ENCODE results near the gene TRAF7. TPM values are rescaled to one million over a fixed set of nuclear protein-coding genes. Genes with fewer than 3 reads are reported as not detected.

Gene TRAF7
- polyA plus RNA-seq, 3 donors: 5.9 to 41.9 (median 6.7) TPM

DNA sequence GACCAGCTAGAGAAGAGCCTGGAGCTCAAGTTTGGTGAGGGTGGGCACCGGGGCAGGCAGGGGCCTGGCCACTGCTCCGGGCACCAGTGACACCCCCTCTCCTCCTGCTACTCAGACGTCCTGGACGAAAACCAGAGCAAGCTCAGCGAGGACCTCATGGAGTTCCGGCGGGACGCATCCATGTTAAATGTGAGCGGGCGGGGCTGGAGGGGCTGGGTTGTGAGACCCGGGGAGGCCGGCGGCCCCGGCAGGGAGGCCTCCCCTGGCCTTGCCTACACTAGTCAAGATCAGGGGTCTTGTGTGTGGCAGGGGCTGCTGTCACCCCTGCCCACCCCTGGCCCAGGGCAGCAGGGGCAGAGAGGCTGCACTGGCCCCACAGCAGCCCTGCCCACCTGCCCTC is 17.8 kb downstream of the TRAF7 start:
- TF ChIP-seq, protein P1, sequence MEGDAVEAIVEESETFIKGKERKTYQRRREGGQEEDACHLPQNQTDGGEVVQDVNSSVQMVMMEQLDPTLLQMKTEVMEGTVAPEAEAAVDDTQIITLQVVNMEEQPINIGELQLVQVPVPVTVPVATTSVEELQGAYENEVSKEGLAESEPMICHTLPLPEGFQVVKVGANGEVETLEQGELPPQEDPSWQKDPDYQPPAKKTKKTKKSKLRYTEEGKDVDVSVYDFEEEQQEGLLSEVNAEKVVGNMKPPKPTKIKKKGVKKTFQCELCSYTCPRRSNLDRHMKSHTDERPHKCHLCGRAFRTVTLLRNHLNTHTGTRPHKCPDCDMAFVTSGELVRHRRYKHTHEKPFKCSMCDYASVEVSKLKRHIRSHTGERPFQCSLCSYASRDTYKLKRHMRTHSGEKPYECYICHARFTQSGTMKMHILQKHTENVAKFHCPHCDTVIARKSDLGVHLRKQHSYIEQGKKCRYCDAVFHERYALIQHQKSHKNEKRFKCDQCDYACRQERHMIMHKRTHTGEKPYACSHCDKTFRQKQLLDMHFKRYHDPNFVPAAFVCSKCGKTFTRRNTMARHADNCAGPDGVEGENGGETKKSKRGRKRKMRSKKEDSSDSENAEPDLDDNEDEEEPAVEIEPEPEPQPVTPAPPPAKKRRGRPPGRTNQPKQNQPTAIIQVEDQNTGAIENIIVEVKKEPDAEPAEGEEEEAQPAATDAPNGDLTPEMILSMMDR (IDR thresholded peaks at IDR 0.05): no peak
- H3K4me2 ChIP-seq (replicated peaks; ENCODE audit: extremely low read depth, low read length, poor library complexity, severe bottlenecking): no peak overlapping the region
- no peaks in the 10 kb centered on the region for H3K27me3 ChIP-seq (ENCODE audit: control insufficient read depth in 2 of 2, insufficient read depth in 2 of 2, low read length in 2 of 2)
- no peak overlapping the region for H3K4me3 ChIP-seq (replicated peaks in 1 of 3; ENCODE audit: low read depth in 2 of 3, low read length in 3 of 3)
- no peak overlapping the region for H3K27ac Mint-ChIP-seq
- H3K9ac ChIP-seq (ENCODE audit: insufficient read depth, low read length, poor library complexity, severe bottlenecking): no peak overlapping the region
- H3K36me3 Mint-ChIP-seq: peaks cover 40 to 74% of the 10 kb centered on the region in 2 donors
- H3K27ac ChIP-seq (ENCODE audit: low read depth in 1 of 2, low read length in 2 of 2): no peak overlapping the region
- H3K9me3 ChIP-seq (replicated peaks in 1 of 2; ENCODE audit: control insufficient read depth in 1 of 2, insufficient read depth in 1 of 2, low read length in 2 of 2): no peaks in the 10 kb centered on the region
- no peaks in the 10 kb centered on the region for H4K20me1 ChIP-seq (ENCODE audit: insufficient read depth, low read length)
- no peak overlapping the region for H2AFZ ChIP-seq (ENCODE audit: insufficient read depth, low read depth, low read length, poor library complexity, severe bottlenecking)
- no peaks in the 10 kb centered on the region for H3K4me1 ChIP-seq (ENCODE audit: control insufficient read depth in 1 of 2, insufficient read depth in 2 of 2, low read length in 2 of 2)
- H3K4me1 Mint-ChIP-seq: no peaks in the 10 kb centered on the region
- H3K27me3 Mint-ChIP-seq (ENCODE audit: low read depth in 3 of 3): no peaks in the 10 kb centered on the region
- DNase-seq: no peak
- H3K36me3 ChIP-seq (replicated peaks in 1 of 2; ENCODE audit: control insufficient read depth in 1 of 2, insufficient read depth in 2 of 2, low read length in 2 of 2): peaks cover 72 to 91% of the 10 kb centered on the region in 2 donors
- H3K79me2 ChIP-seq (ENCODE audit: insufficient read depth, low read length): no peaks in the 10 kb centered on the region
- H3K4me3 Mint-ChIP-seq: no peak overlapping the region
- H3K9me3 Mint-ChIP-seq: no peaks in the 10 kb centered on the region
- intact Hi-C loops (cut with micrococcal nuclease): no loop called here
- WGBS (ENCODE audit: insufficient coverage): 98% methylated on average over 13 of the region's 14 CpGs

- Mint-ChIP-seq H3K36me3 (peaks cover 38 to 68% of the 10 kb centered on the region in 2 donors), H3K4me3 (no peak overlapping the region), H3K9me3 (peaks cover 0 to 2% (median 0%) of the 10 kb centered on the region in 7 donors), H3K27ac (no peak overlapping the region), H3K4me1 (no peaks in the 10 kb centered on the region), H3K27me3 (ENCODE audit: low read depth in 3 of 3) (no peaks in the 10 kb centered on the region)
- no peaks in the 10 kb centered on the region for H3K27me3 ChIP-seq (ENCODE audit: control insufficient read depth in 2 of 2, insufficient read depth in 2 of 2, low read length in 2 of 2)
- no peak for DNase-seq
- intact Hi-C loops (cut with micrococcal nuclease): no loop called here
- no peaks in the 10 kb centered on the region for H4K20me1 ChIP-seq (ENCODE audit: insufficient read depth, low read length)
- no peak overlapping the region for H3K4me3 ChIP-seq (replicated peaks in 1 of 3; ENCODE audit: low read depth in 2 of 3, low read length in 3 of 3)
- 98% methylated on average over 3 of the region's 4 CpGs for WGBS (ENCODE audit: insufficient coverage)
- H3K4me1 ChIP-seq (ENCODE audit: control insufficient read depth in 1 of 2, insufficient read depth in 2 of 2, low read length in 2 of 2): no peaks in the 10 kb centered on the region
- H3K4me2 ChIP-seq (replicated peaks; ENCODE audit: extremely low read depth, low read length, poor library complexity, severe bottlenecking): no peak overlapping the region
- H3K9ac ChIP-seq (ENCODE audit: insufficient read depth, low read length, poor library complexity, severe bottlenecking): no peak overlapping the region
- no peaks in the 10 kb centered on the region for H3K79me2 ChIP-seq (ENCODE audit: insufficient read depth, low read length)
- H3K27ac ChIP-seq (ENCODE audit: low read depth in 1 of 2, low read length in 2 of 2): no peak overlapping the region
- TF ChIP-seq, protein P1 (IDR thresholded peaks at IDR 0.05): no peak
- H3K9me3 ChIP-seq (replicated peaks in 1 of 2; ENCODE audit: control insufficient read depth in 1 of 2, insufficient read depth in 1 of 2, low read length in 2 of 2): no peaks in the 10 kb centered on the region
- H2AFZ ChIP-seq (ENCODE audit: insufficient read depth, low read depth, low read length, poor library complexity, severe bottlenecking): no peak overlapping the region
- peaks cover 67 to 85% of the 10 kb centered on the region in 2 donors for H3K36me3 ChIP-seq (replicated peaks in 1 of 2; ENCODE audit: control insufficient read depth in 1 of 2, insufficient read depth in 2 of 2, low read length in 2 of 2)
Observed at GRCh38 chr16:2173916-2174315, 18.3 kb downstream of the TRAF7 start.

Data from CD14-positive monocyte (primary cell).